WTC11 (cell line): ENCODE results near the gene GUCY1B1. TPM values are rescaled to one million over a fixed set of nuclear protein-coding genes. Genes with fewer than 3 reads are reported as not detected.

Source experiments
- ATAC-seq: fragments of 200-7000 bp; cut with Tn5 transposase; 2 replicates; pipeline ENCODE4 v1.10.0; 2021; ENCODE audit warnings: mild to moderate bottlenecking, moderate library complexity
- CTCF ChIA-PET: fragments of 300-600 bp; sonication (Branson Sonifier 250); formaldehyde crosslinking; loops from one replicate; lab custom pipeline; 2021; ENCODE audit warnings: antibody characterized with exemption; lab: Charles Lee
- POLR2A ChIA-PET: fragments of 350-600 bp; sonication (Branson Sonifier 250); formaldehyde crosslinking; loops from one replicate; lab custom pipeline; 2021; ENCODE audit warnings: antibody characterized with exemption; lab: Charles Lee
- DNase-seq: peaks from one replicate; pipeline ENCODE4 v3.0.0; 2021; ENCODE audit warnings: low spot score
- H3K27ac Mint-ChIP-seq: 2 replicates; pipeline ENCODE4 v1.8.0; 2021; ENCODE audit warnings: mixed read lengths
- H3K27me3 Mint-ChIP-seq: 2 replicates; pipeline ENCODE4 v1.8.0; 2021; ENCODE audit warnings: low read depth, mild to moderate bottlenecking, moderate library complexity, mixed read lengths
- H3K36me3 Mint-ChIP-seq: 2 replicates; pipeline ENCODE4 v1.8.0; 2021; ENCODE audit warnings: mixed read lengths
- H3K4me1 Mint-ChIP-seq: 2 replicates; pipeline ENCODE4 v1.8.0; 2022; ENCODE audit warnings: mixed read lengths
- H3K4me3 Mint-ChIP-seq: 2 replicates; pipeline ENCODE4 v1.8.0; 2021; ENCODE audit warnings: mild to moderate bottlenecking, moderate library complexity, mixed read lengths
- H3K9me3 Mint-ChIP-seq: 2 replicates; pipeline ENCODE4 v1.8.0; 2021; ENCODE audit warnings: mixed read lengths
- FOXK1 ChIP-seq: sonication (generic); formaldehyde crosslinking; IDR thresholded peaks from 2 replicates; pipeline ENCODE4 v1.8.0; 2022; ENCODE audit warnings: mild to moderate bottlenecking, moderate library complexity, missing genetic modification reagents
- GABPB1 ChIP-seq: sonication (generic); formaldehyde crosslinking; IDR thresholded peaks from 2 replicates; pipeline ENCODE4 v1.8.1; 2023; ENCODE audit warnings: mild to moderate bottlenecking, missing genetic modification reagents
- GTF2I ChIP-seq: fragments of 250-450 bp; sonication (Bioruptor Pico); conservative IDR thresholded peaks from 2 replicates; pipeline ENCODE4 v1.4.0; 2021; ENCODE audit warnings: mild to moderate bottlenecking
- IRF2 ChIP-seq: sonication (generic); formaldehyde crosslinking; IDR thresholded peaks from 2 replicates; pipeline ENCODE4 v1.8.0; 2022; ENCODE audit warnings: low read depth, missing genetic modification reagents, borderline replicate concordance
- MYBL2 ChIP-seq: sonication (generic); formaldehyde crosslinking; IDR thresholded peaks from 2 replicates; pipeline ENCODE4 v1.8.1; 2023; ENCODE audit warnings: mild to moderate bottlenecking, moderate library complexity, missing genetic modification reagents
- RELA ChIP-seq: sonication (generic); formaldehyde crosslinking; IDR thresholded peaks from 2 replicates; pipeline ENCODE4 v1.8.1; 2022; ENCODE audit warnings: missing genetic modification reagents, mild to moderate bottlenecking, borderline replicate concordance
- SMAD3 ChIP-seq: sonication (generic); formaldehyde crosslinking; IDR thresholded peaks from 2 replicates; pipeline ENCODE4 v1.8.0; 2022; ENCODE audit warnings: missing genetic modification reagents, mild to moderate bottlenecking, borderline replicate concordance
- TP53 ChIP-seq: sonication (generic); formaldehyde crosslinking; IDR thresholded peaks from 2 replicates; pipeline ENCODE4 v1.8.1; 2023; ENCODE audit warnings: mild to moderate bottlenecking, missing genetic modification reagents
- ZBTB21 ChIP-seq: sonication (generic); formaldehyde crosslinking; IDR thresholded peaks from 2 replicates; pipeline ENCODE4 v1.8.1; 2023; ENCODE audit warnings: mild to moderate bottlenecking, missing genetic modification reagents, borderline replicate concordance
- ZNF121 ChIP-seq: sonication (generic); formaldehyde crosslinking; IDR thresholded peaks from 2 replicates; pipeline ENCODE4 v1.8.0; 2023; ENCODE audit warnings: missing genetic modification reagents
- ZNF232 ChIP-seq: sonication (generic); formaldehyde crosslinking; IDR thresholded peaks from 2 replicates; pipeline ENCODE4 v1.8.0; 2022; ENCODE audit warnings: mild to moderate bottlenecking, missing genetic modification reagents
- ZNF263 ChIP-seq: sonication (generic); formaldehyde crosslinking; IDR thresholded peaks from 2 replicates; pipeline ENCODE4 v1.8.1; 2022; ENCODE audit warnings: low read depth, mild to moderate bottlenecking, moderate library complexity, missing genetic modification reagents
- ZNF317 ChIP-seq: sonication (generic); formaldehyde crosslinking; IDR thresholded peaks from 2 replicates; pipeline ENCODE4 v1.8.1; 2023; ENCODE audit warnings: low read depth, mild to moderate bottlenecking, moderate library complexity, missing genetic modification reagents, borderline replicate concordance
- total RNA-seq: library from RNA; stranded (reverse); gene quantifications from 3 replicates; pipeline ENCODE4 v1.2.3, GENCODE V29; 2021
- TF ChIP-seq, protein P1 (sequence below): sonication (generic); formaldehyde crosslinking; IDR thresholded peaks from 2 replicates; pipeline ENCODE4 v1.8.0; 2023; ENCODE audit warnings: missing genetic modification reagents
- TF ChIP-seq, protein P2 (sequence below): sonication (generic); formaldehyde crosslinking; IDR thresholded peaks from 2 replicates; pipeline ENCODE4 v1.8.0; 2022; ENCODE audit warnings: mild to moderate bottlenecking, missing genetic modification reagents
- TF ChIP-seq, protein P3 (sequence below): sonication (generic); formaldehyde crosslinking; IDR thresholded peaks from 2 replicates; pipeline ENCODE4 v1.8.1; 2023; ENCODE audit warnings: mild to moderate bottlenecking, missing genetic modification reagents, borderline replicate concordance
- TF ChIP-seq, protein P4 (sequence below): sonication (generic); formaldehyde crosslinking; conservative IDR thresholded peaks from 2 replicates; pipeline ENCODE4 v1.8.1; 2022; ENCODE audit warnings: mild to moderate bottlenecking, missing genetic modification reagents
- TF ChIP-seq, protein P5 (sequence below): sonication (generic); formaldehyde crosslinking; IDR thresholded peaks from 2 replicates; pipeline ENCODE4 v1.8.0; 2023; ENCODE audit warnings: mild to moderate bottlenecking, missing genetic modification reagents

The GUCY1B1 gene
- total RNA-seq, 1 experiment from 2014 or later, result 12.7 TPM

GRCh38 chr4:155853189-155853588, 94.4 kb downstream of the GUCY1B1 start:
- H3K27me3 Mint-ChIP-seq, result no peaks in the 10 kb centered on the region
- ATAC-seq (no peak), DNase-seq (no peak)
- H3K9me3 Mint-ChIP-seq, result peaks cover 38% of the 10 kb centered on the region
- H3K36me3 Mint-ChIP-seq, result peaks cover 24% of the 10 kb centered on the region
- no peak overlapping the region for H3K27ac Mint-ChIP-seq
- peaks cover 10% of the 10 kb centered on the region for H3K4me1 Mint-ChIP-seq
- ChIA-PET POLR2A (no interaction called here), CTCF (no interaction called here)
- no peak for TF ChIP-seq ZNF263
- TF ChIP-seq, protein P1, sequence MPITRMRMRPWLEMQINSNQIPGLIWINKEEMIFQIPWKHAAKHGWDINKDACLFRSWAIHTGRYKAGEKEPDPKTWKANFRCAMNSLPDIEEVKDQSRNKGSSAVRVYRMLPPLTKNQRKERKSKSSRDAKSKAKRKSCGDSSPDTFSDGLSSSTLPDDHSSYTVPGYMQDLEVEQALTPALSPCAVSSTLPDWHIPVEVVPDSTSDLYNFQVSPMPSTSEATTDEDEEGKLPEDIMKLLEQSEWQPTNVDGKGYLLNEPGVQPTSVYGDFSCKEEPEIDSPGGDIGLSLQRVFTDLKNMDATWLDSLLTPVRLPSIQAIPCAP (CRISPR knock-in tag), result no peak
- no peak for TF ChIP-seq GTF2I (CRISPR knock-in tag)
- TF ChIP-seq, protein P2, sequence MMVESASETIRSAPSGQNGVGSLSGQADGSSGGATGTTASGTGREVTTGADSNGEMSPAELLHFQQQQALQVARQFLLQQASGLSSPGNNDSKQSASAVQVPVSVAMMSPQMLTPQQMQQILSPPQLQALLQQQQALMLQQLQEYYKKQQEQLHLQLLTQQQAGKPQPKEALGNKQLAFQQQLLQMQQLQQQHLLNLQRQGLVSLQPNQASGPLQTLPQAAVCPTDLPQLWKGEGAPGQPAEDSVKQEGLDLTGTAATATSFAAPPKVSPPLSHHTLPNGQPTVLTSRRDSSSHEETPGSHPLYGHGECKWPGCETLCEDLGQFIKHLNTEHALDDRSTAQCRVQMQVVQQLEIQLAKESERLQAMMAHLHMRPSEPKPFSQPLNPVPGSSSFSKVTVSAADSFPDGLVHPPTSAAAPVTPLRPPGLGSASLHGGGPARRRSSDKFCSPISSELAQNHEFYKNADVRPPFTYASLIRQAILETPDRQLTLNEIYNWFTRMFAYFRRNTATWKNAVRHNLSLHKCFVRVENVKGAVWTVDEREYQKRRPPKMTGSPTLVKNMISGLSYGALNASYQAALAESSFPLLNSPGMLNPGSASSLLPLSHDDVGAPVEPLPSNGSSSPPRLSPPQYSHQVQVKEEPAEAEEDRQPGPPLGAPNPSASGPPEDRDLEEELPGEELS (CRISPR knock-in tag), result no peak
- no peak for TF ChIP-seq SMAD3 (CRISPR knock-in tag)
- TF ChIP-seq ZBTB21 (CRISPR knock-in tag), result no peak
- no peak for TF ChIP-seq MYBL2 (CRISPR knock-in tag)
- no peak for TF ChIP-seq TP53 (CRISPR knock-in tag)
- no peak for TF ChIP-seq IRF2
- no peak for TF ChIP-seq ZNF121 (CRISPR knock-in tag)
- TF ChIP-seq, protein P3, sequence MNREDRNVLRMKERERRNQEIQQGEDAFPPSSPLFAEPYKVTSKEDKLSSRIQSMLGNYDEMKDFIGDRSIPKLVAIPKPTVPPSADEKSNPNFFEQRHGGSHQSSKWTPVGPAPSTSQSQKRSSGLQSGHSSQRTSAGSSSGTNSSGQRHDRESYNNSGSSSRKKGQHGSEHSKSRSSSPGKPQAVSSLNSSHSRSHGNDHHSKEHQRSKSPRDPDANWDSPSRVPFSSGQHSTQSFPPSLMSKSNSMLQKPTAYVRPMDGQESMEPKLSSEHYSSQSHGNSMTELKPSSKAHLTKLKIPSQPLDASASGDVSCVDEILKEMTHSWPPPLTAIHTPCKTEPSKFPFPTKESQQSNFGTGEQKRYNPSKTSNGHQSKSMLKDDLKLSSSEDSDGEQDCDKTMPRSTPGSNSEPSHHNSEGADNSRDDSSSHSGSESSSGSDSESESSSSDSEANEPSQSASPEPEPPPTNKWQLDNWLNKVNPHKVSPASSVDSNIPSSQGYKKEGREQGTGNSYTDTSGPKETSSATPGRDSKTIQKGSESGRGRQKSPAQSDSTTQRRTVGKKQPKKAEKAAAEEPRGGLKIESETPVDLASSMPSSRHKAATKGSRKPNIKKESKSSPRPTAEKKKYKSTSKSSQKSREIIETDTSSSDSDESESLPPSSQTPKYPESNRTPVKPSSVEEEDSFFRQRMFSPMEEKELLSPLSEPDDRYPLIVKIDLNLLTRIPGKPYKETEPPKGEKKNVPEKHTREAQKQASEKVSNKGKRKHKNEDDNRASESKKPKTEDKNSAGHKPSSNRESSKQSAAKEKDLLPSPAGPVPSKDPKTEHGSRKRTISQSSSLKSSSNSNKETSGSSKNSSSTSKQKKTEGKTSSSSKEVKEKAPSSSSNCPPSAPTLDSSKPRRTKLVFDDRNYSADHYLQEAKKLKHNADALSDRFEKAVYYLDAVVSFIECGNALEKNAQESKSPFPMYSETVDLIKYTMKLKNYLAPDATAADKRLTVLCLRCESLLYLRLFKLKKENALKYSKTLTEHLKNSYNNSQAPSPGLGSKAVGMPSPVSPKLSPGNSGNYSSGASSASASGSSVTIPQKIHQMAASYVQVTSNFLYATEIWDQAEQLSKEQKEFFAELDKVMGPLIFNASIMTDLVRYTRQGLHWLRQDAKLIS (CRISPR knock-in tag), result no peak
- TF ChIP-seq ZNF317, result no peak
- no peak overlapping the region for H3K4me3 Mint-ChIP-seq

DNA sequence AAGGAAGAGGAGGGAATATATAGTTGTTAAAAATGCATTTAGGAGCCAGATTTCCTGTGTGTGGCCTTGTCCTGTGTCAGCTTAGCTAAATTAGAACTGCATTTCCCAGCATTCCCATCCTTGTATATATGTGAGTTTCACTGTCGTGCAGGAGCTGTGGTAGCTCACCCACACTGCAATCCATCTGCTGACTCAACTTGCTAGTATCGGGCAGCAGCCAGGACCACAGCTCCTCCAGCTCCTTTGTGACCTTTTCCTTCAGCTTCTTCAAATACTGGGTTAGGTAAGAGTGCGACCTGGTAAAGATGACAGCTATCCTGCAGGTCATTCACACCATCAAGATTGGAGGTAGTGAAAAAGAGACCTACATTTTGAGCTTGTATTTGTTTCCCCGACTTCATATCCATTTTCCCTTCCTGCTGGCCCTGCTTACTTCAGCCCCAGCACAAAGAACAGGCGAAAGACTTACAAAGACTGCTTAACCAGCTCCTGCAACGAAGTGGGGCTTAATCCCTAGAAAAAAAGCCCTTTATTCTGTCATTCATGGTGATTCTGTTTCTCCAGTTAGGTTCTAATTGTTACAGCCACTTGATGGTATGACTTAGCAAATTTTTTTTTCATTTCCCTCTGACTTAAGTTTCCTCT, 95.9 kb downstream of the GUCY1B1 start:
- TF ChIP-seq ZNF232 (CRISPR knock-in tag), result no peak
- TF ChIP-seq GABPB1 (CRISPR knock-in tag), result no peak
- no peak for TF ChIP-seq RELA (CRISPR knock-in tag)
- TF ChIP-seq, protein P4, sequence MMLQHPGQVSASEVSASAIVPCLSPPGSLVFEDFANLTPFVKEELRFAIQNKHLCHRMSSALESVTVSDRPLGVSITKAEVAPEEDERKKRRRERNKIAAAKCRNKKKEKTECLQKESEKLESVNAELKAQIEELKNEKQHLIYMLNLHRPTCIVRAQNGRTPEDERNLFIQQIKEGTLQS (CRISPR knock-in tag), result no peak
- TF ChIP-seq, protein P5, sequence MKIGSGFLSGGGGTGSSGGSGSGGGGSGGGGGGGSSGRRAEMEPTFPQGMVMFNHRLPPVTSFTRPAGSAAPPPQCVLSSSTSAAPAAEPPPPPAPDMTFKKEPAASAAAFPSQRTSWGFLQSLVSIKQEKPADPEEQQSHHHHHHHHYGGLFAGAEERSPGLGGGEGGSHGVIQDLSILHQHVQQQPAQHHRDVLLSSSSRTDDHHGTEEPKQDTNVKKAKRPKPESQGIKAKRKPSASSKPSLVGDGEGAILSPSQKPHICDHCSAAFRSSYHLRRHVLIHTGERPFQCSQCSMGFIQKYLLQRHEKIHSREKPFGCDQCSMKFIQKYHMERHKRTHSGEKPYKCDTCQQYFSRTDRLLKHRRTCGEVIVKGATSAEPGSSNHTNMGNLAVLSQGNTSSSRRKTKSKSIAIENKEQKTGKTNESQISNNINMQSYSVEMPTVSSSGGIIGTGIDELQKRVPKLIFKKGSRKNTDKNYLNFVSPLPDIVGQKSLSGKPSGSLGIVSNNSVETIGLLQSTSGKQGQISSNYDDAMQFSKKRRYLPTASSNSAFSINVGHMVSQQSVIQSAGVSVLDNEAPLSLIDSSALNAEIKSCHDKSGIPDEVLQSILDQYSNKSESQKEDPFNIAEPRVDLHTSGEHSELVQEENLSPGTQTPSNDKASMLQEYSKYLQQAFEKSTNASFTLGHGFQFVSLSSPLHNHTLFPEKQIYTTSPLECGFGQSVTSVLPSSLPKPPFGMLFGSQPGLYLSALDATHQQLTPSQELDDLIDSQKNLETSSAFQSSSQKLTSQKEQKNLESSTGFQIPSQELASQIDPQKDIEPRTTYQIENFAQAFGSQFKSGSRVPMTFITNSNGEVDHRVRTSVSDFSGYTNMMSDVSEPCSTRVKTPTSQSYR (CRISPR knock-in tag), result no peak
- TF ChIP-seq FOXK1 (CRISPR knock-in tag), result no peak
- Mint-ChIP-seq H3K9me3 (peaks cover 25% of the 10 kb centered on the region), H3K27ac (no peak overlapping the region), H3K4me3 (no peak overlapping the region), H3K36me3 (peaks cover 13% of the 10 kb centered on the region), H3K4me1 (peaks cover 10% of the 10 kb centered on the region), H3K27me3 (no peaks in the 10 kb centered on the region)
- DNase-seq (no peak), ATAC-seq (peak; percentile 38)
- ChIA-PET POLR2A (interaction anchor here (0.9 kb wide), 1 partner anchor 12 kb away, joined by 3 read pairs; no protein-coding TSS in a partner anchor), CTCF (interaction anchor here (1.0 kb wide), 1 partner anchor 98 kb away, joined by 4 read pairs; no protein-coding TSS in a partner anchor)
